ENCODE results near the gene AFG1L.
A peak's percentile ranks its signal among the peaks of the same experiment; 100 is the strongest.
"Not testable (repeated sequence)": the region's sequence is repeated elsewhere in the genome, so short reads cannot be mapped to it uniquely, and the experiment has no call there.

Gene AFG1L

GRCh38 chr6:108507316-108507715, 212.5 kb downstream of the AFG1L start:
- DNase-seq, result no peak

GRCh38 chr6:108510461-108511319, 215.8 kb downstream of the AFG1L start:
- DNase-seq, result no peak

GRCh38 chr6:108518714-108519576, 224.1 kb downstream of the AFG1L start:
- DNase-seq, result no peak

GRCh38 chr6:108521616-108522107, 226.8 kb downstream of the AFG1L start:
- no peak for DNase-seq

- DNase-seq, result no peak
These were observed 228.8 kb downstream of the AFG1L start for GRCh38 chr6:108523697-108524096.

- DNase-seq, result no peak
These were observed 229.8 kb downstream of the AFG1L start for GRCh38 chr6:108524528-108525248.

- peak in 3 of 58 donors; percentile 2 to 4 (median 3) for DNase-seq
These were observed 231.9 kb downstream of the AFG1L start for GRCh38 chr6:108526739-108527174.

GRCh38 chr6:108528878-108529277, 234.0 kb downstream of the AFG1L start:
- no peak for DNase-seq

GRCh38 chr6:108531332-108531731, 236.5 kb downstream of the AFG1L start:
- DNase-seq, result no peak

GRCh38 chr6:108535114-108535742, 240.4 kb downstream of the AFG1L start:
- no peak for DNase-seq

GRCh38 chr6:108535920-108536535, 241.2 kb downstream of the AFG1L start:
- not testable (repeated sequence) for DNase-seq

GRCh38 chr6:108541843-108542759, 247.2 kb downstream of the AFG1L start:
- DNase-seq, result peak in 50 of 58 donors; percentile 14 to 80 (median 44)

GRCh38 chr6:108543175-108543940, 248.5 kb downstream of the AFG1L start:
- DNase-seq, result no peak

GRCh38 chr6:108544606-108545005, 249.8 kb downstream of the AFG1L start:
- DNase-seq, result no peak

GRCh38 chr6:108546079-108547049, 251.5 kb downstream of the AFG1L start:
- no peak for DNase-seq

- no peak for DNase-seq
These were observed 254.4 kb downstream of the AFG1L start for GRCh38 chr6:108549241-108549640.

- DNase-seq, result no peak
These were observed 254.9 kb downstream of the AFG1L start for GRCh38 chr6:108549741-108550140.

All from anterior cingulate cortex (tissue), 58 donors.